Upper lobe of left lung (tissue), 6 donors: ENCODE results near the gene ADGRV1. TPM values are rescaled to one million over a fixed set of nuclear protein-coding genes. Genes with fewer than 3 reads are reported as not detected.
A peak's percentile ranks its signal among the peaks of the same experiment; 100 is the strongest.

Source experiments
- ATAC-seq, 2 donors: fragments of 200-7000 bp; cut with Tn5 transposase; one replicate each; pipeline ENCODE4 v1.9.1; 2022; ENCODE audit warnings: mild to moderate bottlenecking in 2 of 2, moderate library complexity in 2 of 2; ENCODE audit not compliant: low FRiP score in 2 of 2
- DNase-seq, 2 donors: peaks; one replicate each; pipeline ENCODE4 v3.0.0-alpha.2; 2019 to 2020
- H3K27ac ChIP-seq, 4 donors: fragments of 200-600 bp; sonication (generic); one replicate each; pipeline ENCODE4 v1.5.1; 2016 to 2019
- H3K27me3 ChIP-seq, 4 donors: fragments of 200-600 bp; sonication (generic); one replicate each; pipeline ENCODE4 v1.5.1; 2017 to 2019
- H3K36me3 ChIP-seq, 4 donors: fragments of 200-600 bp; sonication (generic); one replicate each; pipeline ENCODE4 v1.5.1; 2016 to 2019
- H3K4me1 ChIP-seq, 4 donors: fragments of 200-600 bp; sonication (generic); one replicate each; pipeline ENCODE4 v1.5.1; 2018 to 2019
- H3K4me3 ChIP-seq, 4 donors: fragments of 200-600 bp; sonication (generic); one replicate each; pipeline ENCODE4 v1.5.1; 2017 to 2019; ENCODE audit warnings: mild to moderate bottlenecking in 2 of 4, moderate library complexity in 1 of 4
- H3K9me3 ChIP-seq, 4 donors: fragments of 200-600 bp; sonication (generic); one replicate each; pipeline ENCODE4 v1.5.1; 2018 to 2019
- CTCF ChIP-seq, 6 experiments: fragments of 450-650 bp in 4 of 6; fragments of 200-600 bp in 2 of 6; sonication (generic) in 2 of 6; IDR thresholded peaks; one replicate each; pipeline ENCODE4 v1.5.1; 2016 to 2019; ENCODE audit warnings: antibody characterized with exemption in 6 of 6
- EP300 ChIP-seq, 4 donors: sonication (generic); formaldehyde crosslinking; IDR thresholded peaks; one replicate each; pipeline ENCODE4 v1.5.1; 2017; ENCODE audit warnings: antibody characterized with exemption in 4 of 4, control low read depth in 2 of 4
- POLR2A ChIP-seq, 4 donors: fragments of 450-650 bp; IDR thresholded peaks; one replicate each; pipeline ENCODE4 v1.5.1; 2016 to 2017; ENCODE audit warnings: antibody characterized with exemption in 4 of 4, mild to moderate bottlenecking in 2 of 4
- POLR2AphosphoS5 ChIP-seq, 2 donors: sonication (generic); formaldehyde crosslinking; IDR thresholded peaks; one replicate each; pipeline ENCODE4 v1.5.1; 2017; ENCODE audit warnings: antibody characterized with exemption in 2 of 2
- WGBS, 2 donors: methylation state at CpG; one replicate each; pipeline ENCODE4 v1.1.5; 2017 to 2018; 5-methylcytosine and 5-hydroxymethylcytosine counted together
- total RNA-seq, 6 donors: library from RNA; depleted of rRNA in 4 of 6; stranded (reverse); fragments of >200 nt in 4 of 6; gene quantifications; one replicate each; pipeline versions ENCODE4 v1.1.0 to v1.2.1, GENCODE V29; 2016 to 2021
- donor health status: DM: no; HTN: no; CAD: no; lungs with moderate emphysema.
- donor health status: DM: no; HTN: yes; CAD: no; lungs with severe emphysema.

Gene ADGRV1
- total RNA-seq, 6 donors from 2014 or later, result 22.3 to 129 (median 60.4) TPM

GRCh38 chr5:91123291-91123690 is 564.7 kb downstream of the ADGRV1 start:
- no peaks in the 10 kb centered on the region for H3K9me3 ChIP-seq
- peaks cover 24 to 53% (median 31%) of the 10 kb centered on the region in 4 donors for H3K4me1 ChIP-seq
- H3K36me3 ChIP-seq, result no peaks in the 10 kb centered on the region
- ATAC-seq (no peak), DNase-seq (no peak)
- 55 to 66% methylated on average over 3 of the region's 3 CpGs for WGBS, 2 donors
- H3K27ac ChIP-seq, result peak overlapping the region in 1 of 4 donors; percentile 50
- no peak overlapping the region for H3K4me3 ChIP-seq
- TF ChIP-seq EP300 (IDR thresholded peaks at IDR 0.05) (no peak), POLR2AphosphoS5 (IDR thresholded peaks at IDR 0.05) (no peak), POLR2A (IDR thresholded peaks at IDR 0.05) (no peak), CTCF (IDR thresholded peaks at IDR 0.05) (no peak)
- no peaks in the 10 kb centered on the region for H3K27me3 ChIP-seq

GRCh38 chr5:91123901-91124300 is 565.3 kb downstream of the ADGRV1 start:
- WGBS, 2 donors, result 65 to 73% methylated on average over 4 of the region's 4 CpGs

GRCh38 chr5:91125916-91126315 is 567.3 kb downstream of the ADGRV1 start:
- H3K9me3 ChIP-seq, result no peaks in the 10 kb centered on the region
- no peak overlapping the region for H3K4me3 ChIP-seq
- ATAC-seq, result no peak
- no peak for TF ChIP-seq EP300 (IDR thresholded peaks at IDR 0.05)
- TF ChIP-seq CTCF (IDR thresholded peaks at IDR 0.05), result no peak
- TF ChIP-seq POLR2AphosphoS5 (IDR thresholded peaks at IDR 0.05), result no peak
- TF ChIP-seq POLR2A (IDR thresholded peaks at IDR 0.05), result no peak
- no peak for DNase-seq
- H3K4me1 ChIP-seq, result peaks cover 24 to 55% (median 30%) of the 10 kb centered on the region in 4 donors
- no peaks in the 10 kb centered on the region for H3K36me3 ChIP-seq
- H3K27me3 ChIP-seq, result no peaks in the 10 kb centered on the region
- peak overlapping the region in 3 of 4 donors; percentile 51 to 73 (median 65) for H3K27ac ChIP-seq
- 68 to 71% methylated on average over 1 of the region's 1 CpG for WGBS, 2 donors

More at GRCh38 chr5:91123901-91124300, 565.3 kb downstream of the ADGRV1 start:
- Histone ChIP-seq H3K27me3 (no peaks in the 10 kb centered on the region), H3K27ac (peak overlapping the region in 1 of 4 donors; percentile 50), H3K9me3 (no peaks in the 10 kb centered on the region), H3K4me3 (no peak overlapping the region), H3K4me1 (peaks cover 27 to 55% (median 33%) of the 10 kb centered on the region in 4 donors), H3K36me3 (no peaks in the 10 kb centered on the region)
- DNase-seq, result no peak
- ATAC-seq, result no peak
- TF ChIP-seq POLR2A (IDR thresholded peaks at IDR 0.05) (no peak), POLR2AphosphoS5 (IDR thresholded peaks at IDR 0.05) (no peak), CTCF (IDR thresholded peaks at IDR 0.05) (no peak), EP300 (IDR thresholded peaks at IDR 0.05) (no peak)

- TF ChIP-seq EP300 (IDR thresholded peaks at IDR 0.05) (peak in 1 of 4 donors; percentile 27), POLR2A (IDR thresholded peaks at IDR 0.05) (no peak)
- H3K27ac ChIP-seq, result peak overlapping the region; percentile 43 to 73 (median 58)
- H3K36me3 ChIP-seq, result no peaks in the 10 kb centered on the region
- DNase-seq (no peak), ATAC-seq (peak in 1 of 2 donors; percentile 68)
- 34 to 52% methylated on average over 1 of the region's 1 CpG for WGBS, 2 donors
- H3K9me3 ChIP-seq, result no peaks in the 10 kb centered on the region
- H3K4me1 ChIP-seq, result peaks cover 22 to 51% (median 30%) of the 10 kb centered on the region in 4 donors
- H3K27me3 ChIP-seq, result no peaks in the 10 kb centered on the region
- no peak overlapping the region for H3K4me3 ChIP-seq
These were observed 567.9 kb downstream of the ADGRV1 start for GRCh38 chr5:91126448-91126847.

GRCh38 chr5:91126888-91127287 is 568.3 kb downstream of the ADGRV1 start:
- TF ChIP-seq POLR2A (IDR thresholded peaks at IDR 0.05) (no peak), EP300 (IDR thresholded peaks at IDR 0.05) (no peak), POLR2AphosphoS5 (IDR thresholded peaks at IDR 0.05) (no peak), CTCF (IDR thresholded peaks at IDR 0.05) (no peak)
- H3K36me3 ChIP-seq, result no peaks in the 10 kb centered on the region
- peak in 1 of 2 donors; percentile 20 for ATAC-seq
- H3K4me3 ChIP-seq, result no peak overlapping the region
- peaks cover 20 to 51% (median 30%) of the 10 kb centered on the region in 4 donors for H3K4me1 ChIP-seq
- peak overlapping the region; percentile 31 to 73 (median 54) for H3K27ac ChIP-seq
- no peaks in the 10 kb centered on the region for H3K27me3 ChIP-seq
- 77 to 94% methylated on average over 2 of the region's 2 CpGs for WGBS, 2 donors
- no peaks in the 10 kb centered on the region for H3K9me3 ChIP-seq
- no peak for DNase-seq
